NCI-H2029 treated with DMSO at 0.1 percent for 48 hours (cell line): ENCODE data around the gene HRH1.
A peak's percentile ranks its signal among the peaks of the same experiment; 100 is the strongest.
"Not testable (repeated sequence)": the region's sequence is repeated elsewhere in the genome, so short reads cannot be mapped to it uniquely, and the experiment has no call there.

Source experiments
- DNase-seq: peaks from one replicate; lab custom pipeline; 2025; lab: John Stamatoyannopoulos, UW

HRH1 gene

DNA sequence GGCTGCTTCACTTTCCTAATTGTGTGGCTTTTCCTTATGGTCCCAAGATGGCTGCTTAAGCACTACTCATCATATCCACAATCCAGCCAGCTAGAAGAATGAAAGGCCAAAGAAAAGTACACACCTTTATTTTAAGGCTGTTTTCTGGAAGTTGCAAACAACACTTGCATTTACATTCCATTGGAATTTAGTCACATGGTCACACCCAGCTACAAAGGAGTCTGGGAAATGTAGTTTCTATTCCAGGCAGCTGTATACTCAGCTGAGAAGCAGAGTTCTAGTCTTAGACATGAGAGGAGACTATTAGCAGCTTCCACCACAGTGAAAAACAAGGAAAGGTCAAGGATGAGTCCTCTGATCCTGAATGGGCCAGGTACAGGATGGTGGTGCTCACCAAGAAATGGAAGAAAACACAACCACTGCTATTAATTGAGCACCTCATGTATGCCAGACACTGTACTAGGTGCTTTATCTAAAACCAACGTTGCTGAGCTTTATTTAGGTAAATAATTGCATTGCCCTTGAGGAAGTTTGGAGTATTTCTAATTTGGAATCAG is 89.9 kb downstream of the HRH1 start:
- DNase-seq, result no peak

DNA sequence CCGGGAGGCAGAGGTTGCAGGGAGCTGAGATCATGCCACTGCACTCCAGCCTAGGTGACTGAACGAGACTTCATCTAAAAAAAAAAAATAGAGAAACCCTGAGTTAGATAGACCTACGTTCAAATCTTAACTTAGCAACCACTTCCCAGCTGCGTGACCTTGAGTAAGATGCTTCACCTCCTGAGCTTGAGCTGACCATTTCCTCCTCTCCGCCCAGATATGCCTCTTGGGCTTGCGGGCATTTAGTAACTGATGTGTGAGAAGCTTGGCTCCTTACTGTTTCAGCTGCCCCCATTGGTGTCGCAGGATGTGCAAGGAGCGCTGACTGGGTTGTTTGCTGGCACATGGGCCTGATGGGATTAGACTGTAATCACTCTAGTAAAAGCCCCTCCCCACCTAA is 91.0 kb downstream of the HRH1 start:
- no peak for DNase-seq

DNA sequence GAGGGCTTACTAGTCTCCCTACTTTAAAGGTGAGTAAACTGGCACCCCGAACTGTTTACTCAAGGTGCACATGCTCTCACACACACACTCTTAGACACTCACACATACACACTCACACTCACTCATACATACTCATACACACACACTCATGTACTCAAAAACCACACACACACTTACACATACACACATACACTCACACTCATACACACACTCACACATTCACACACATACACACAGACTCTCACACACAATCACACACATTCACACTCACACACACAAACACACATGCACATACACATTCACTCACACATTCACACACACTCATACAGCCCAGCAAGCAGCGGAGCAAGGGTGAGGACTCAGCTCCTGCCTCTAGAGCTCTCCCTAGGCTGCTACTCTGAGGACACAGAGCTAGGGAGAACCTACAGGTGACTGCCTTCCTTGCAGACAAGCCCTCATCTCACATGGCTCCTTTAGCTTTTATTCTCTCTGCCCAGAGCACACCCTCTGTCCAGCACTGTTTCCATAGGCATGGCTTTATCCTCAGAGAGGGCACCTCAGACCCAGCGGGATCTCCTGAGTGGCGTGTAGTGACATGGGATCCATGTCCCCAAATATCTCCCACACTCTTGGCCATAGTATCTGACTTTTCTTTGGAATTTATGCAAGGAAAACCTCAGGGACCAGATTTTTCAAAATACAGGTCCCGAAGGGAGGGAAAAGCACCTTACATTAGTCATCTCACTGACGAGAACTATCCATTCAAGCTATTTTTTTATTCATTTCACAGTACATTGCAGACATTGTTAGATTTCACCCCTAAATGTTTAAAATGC is 91.8 kb downstream of the HRH1 start:
- DNase-seq, result no peak

DNA sequence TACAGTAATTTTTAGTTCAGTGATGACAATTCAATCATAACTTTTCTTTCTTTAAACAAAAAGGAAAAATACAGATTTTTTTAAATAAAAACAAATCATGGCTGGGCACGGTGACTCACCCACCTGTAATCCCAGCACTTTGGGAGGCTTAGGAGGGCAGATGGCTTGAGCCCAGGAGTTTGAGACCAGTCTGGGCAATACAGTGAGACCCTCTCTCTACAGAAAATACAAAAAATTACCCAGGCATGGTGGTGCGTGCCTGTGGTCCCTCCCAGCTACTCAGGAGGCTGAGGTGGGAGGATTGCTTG is 92.3 kb downstream of the HRH1 start:
- no peak for DNase-seq

DNA sequence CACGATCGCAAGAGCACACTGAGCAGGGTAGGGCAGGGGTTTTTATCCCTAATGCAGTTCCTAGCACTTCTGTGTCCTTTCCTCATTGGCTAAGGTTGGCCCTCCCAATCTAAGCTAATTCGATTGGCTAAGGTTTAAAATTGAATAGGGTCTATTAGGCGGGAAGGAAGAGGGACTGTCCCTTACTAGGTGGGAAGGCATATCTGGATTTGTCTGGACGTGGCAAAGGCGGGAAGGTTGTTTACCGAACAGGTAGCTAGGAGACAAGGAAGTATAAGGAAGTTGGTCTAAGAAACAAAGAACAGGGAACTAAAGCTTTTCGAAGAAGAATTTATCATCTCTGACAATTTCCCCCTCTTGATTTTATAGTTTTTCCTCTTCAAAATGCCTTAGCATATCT is 93.1 kb downstream of the HRH1 start:
- DNase-seq, result no peak

DNA sequence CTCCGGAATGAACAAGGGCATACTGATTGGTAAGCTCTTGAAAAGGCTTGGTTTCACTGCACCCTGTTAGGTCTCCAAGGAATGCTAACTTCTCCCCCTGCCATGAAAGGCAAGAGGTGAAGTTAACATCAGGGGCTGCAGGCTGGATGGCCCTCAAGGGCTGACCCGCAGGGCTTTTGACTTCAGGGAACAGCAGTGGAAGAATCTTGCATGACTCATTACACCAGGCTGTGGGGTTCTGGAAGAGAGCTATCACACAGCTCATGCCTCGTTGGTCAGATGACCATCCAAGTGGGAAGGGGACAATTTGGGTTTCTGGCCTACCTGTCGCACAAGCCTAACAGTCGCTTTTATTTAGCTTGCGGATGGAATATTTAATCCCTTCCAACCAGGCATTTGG is 94.3 kb downstream of the HRH1 start:
- no peak for DNase-seq

DNA sequence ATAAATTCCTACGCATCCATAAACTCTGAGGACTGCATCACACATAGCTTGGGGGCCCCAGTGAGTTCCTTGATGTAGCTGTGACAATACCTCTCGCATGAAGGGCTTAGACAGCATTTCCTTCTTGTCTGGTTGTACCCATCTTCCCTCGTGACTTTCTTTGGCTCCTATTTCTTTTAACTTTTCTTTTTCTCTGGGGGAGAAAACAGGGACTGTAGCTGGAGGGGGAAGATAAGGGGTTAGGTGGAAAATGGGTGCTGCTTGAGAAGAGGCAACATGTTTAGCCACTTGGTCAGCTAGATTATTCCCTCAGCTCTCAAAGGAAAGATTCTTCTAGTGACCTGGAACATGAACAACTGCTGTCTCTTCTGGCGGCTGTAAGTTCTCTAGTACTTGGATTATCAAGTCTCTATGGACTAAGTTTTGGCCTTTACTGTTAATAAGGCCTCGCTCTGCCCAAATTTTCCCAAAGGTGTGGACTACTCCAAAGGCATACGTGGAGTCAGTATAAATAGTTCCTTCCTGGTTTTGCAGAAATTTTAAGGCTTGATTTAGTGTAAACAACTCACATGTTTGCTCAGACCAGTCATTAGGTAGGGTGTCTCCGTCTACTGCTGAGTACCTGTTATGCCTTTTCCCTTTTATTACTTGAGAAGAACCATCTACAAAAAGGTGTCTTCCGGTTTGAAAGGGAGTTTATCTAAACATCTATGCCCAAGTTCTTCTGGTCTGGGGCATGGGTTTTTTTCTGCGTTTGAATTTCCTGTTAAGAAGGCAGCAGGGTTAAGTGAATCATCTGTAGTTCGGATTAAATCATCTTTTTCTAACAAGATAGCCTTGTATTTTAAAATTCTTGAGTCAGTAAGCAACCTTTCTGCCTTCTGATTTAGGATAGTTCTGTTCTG is 96.9 kb downstream of the HRH1 start:
- DNase-seq, result no peak

DNA sequence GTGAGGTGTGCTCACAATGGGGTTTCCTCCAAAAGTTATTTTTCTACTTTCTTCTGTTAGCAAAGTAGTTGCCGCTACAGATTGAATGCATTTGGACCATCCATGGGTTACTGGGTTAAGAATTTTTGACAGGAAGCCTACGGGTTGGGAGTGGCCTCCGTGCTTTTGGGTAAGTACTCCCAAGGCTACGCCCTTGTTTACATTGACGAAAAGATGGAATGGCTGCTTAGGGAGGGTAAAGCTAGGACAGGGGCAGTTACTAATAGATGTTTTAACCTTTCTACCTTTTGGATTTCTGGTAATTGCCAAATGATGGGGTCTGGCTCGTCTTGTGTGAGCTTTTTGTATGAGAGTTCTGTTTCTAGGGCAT is 97.5 kb downstream of the HRH1 start:
- no peak for DNase-seq

DNA sequence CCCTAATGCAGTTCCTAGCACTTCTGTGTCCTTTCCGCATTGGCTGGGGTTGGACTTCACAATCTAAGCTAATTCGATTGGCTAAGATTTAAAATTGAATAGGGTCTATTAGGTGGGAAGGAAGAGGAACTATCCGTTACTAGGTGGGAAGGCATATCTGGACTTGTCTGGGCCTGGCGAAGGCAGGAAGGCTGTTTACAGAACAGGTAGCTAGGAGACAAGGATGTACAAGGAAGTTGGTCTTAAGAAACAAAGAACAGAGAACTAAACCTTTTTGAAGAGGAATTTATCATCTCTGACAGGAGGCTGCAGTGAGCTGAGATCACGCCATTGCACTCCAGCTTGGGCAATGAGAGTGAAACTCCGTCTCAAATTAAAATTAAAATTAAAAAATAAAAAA is 100.6 kb downstream of the HRH1 start:
- DNase-seq, result no peak

DNA sequence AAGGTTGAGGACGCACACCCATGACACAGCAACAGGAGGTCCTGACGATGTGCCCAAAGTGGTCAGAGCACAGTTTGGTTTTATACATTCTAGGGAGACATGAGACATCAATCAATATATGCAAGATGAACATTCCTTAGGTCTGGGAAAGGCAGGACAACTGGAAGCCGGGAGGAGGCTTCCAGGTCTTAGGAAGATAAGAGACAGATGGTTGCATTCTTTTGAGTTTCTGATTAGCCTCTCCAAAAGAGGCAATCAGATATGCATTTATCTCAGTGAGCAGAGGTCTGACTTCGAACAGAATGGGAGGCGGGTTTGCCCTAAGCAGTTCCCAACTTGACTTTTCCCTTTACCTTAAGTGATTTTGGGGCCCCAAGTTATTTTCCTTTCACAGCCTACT is 101.2 kb downstream of the HRH1 start:
- DNase-seq, result not testable (repeated sequence)

DNA sequence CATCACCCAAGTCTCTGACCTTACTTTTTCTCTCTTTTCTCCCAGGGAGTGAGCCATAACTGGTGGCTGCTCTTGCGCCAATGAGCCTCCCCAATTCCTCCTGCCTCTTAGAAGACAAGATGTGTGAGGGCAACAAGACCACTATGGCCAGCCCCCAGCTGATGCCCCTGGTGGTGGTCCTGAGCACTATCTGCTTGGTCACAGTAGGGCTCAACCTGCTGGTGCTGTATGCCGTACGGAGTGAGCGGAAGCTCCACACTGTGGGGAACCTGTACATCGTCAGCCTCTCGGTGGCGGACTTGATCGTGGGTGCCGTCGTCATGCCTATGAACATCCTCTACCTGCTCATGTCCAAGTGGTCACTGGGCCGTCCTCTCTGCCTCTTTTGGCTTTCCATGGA is 104.7 kb downstream of the HRH1 start:
- DNase-seq, result no peak

DNA sequence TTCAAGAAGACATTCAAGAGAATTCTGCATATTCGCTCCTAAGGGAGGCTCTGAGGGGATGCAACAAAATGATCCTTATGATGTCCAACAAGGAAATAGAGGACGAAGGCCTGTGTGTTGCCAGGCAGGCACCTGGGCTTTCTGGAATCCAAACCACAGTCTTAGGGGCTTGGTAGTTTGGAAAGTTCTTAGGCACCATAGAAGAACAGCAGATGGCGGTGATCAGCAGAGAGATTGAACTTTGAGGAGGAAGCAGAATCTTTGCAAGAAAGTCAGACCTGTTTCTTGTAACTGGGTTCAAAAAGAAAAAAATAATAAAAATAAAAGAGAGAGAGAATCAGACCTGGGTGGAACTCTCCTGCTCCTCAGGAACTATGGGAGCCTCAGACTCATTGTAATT is 106.2 kb downstream of the HRH1 start:
- DNase-seq, result no peak

DNA sequence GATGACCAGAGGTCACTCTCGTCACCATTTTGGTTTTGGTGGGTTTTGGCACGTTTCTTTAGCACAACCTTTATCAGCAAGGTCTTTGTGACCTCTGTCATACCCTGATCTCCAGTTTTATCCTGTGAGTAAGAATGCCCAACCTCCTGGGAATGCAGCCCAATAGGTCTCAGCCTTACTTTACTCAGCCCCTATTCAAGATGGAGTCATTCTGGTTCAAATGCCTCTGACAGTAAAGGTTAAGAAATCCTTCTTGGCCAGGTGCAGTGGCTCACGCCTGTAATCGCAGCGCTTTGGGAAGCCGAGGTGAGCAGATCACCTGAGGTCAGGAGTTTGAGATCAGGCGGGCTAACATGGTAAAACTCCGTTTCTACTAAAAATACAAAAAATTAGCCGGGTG is 114.7 kb downstream of the HRH1 start:
- no peak for DNase-seq

DNA sequence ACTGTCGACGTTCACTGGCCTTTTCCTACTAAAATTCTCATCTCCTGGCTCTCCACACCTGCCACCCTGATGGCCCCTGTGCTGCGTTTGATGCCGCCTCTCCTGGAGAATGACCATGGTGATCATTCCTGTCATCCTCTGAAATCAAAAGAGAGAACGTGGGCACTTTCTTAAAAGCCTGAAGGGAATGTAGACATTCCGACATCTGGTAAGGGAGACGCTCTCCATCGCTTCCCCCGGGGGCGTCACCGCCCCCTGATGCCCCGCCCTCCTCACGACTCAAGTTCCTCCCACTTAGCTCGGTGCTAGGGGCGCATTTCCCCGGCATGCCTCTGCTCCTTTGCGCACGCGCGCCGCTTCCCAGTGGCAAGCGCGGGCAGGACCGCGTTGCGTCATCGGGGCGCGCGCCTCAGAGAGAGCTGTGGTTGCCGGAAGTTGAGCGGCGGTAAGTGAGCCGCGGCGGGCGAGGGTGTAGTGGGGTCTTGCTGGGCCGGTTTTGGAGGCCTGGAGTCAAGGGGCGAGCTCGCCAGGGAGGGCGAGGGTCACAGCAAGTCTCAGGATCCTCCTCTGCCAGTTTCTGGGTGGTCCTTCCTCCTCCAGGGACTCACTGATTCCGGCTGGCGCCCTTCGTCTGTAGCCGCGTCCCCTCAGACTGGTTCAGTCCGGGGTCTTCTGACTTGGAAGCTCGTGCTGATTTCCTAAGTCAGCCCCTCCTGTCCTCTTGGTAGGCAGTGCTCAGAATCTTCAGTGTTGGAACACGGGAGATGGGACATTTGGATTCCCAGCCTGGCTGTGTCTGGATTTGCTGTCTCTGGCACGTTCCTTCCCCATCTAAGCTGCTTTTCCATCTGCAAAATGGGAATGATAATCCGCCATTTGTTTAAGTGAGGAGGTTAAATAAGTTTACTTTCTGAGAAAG is 118.0 kb downstream of the HRH1 start, which contains the start of gene ATG7:
Gene ATG7, plus strand, starts transcription at position 412 of the 919 bp plus-strand sequence. CDS start 26,299 bp downstream, outside the sequence.
- peak; percentile 87 for DNase-seq

DNA sequence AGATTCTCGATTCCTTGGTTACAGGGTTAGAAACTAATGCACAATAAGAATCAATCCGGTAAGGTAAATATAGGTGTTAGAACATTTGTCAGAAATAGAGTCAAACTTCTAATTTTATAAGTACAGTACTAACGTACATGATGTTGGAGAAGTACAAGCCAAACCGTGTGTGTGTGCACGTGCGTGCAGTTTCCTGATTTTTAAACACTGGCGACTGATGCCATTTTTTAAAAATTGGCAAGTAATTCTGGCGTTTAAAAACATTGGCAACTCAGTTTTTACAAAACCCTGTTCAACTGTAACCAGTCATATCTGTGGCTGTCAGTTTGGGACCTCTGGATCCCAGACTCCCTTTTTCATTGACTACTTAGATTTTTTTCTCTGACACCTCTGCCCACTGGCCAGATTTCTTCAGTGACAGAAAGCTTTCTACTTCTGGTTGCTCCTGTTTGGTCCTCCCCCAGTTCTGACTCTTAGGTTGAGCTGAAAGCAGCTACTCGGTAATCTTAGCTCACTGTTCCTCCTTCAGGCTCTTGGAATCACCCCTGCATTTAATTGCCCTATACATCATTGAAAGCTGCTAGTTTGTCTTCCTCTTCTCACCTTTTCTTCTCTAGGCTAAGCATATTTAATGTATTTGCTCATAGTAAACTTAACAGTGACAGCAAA is 118.7 kb downstream of the HRH1 start:
- DNase-seq, result no peak

DNA sequence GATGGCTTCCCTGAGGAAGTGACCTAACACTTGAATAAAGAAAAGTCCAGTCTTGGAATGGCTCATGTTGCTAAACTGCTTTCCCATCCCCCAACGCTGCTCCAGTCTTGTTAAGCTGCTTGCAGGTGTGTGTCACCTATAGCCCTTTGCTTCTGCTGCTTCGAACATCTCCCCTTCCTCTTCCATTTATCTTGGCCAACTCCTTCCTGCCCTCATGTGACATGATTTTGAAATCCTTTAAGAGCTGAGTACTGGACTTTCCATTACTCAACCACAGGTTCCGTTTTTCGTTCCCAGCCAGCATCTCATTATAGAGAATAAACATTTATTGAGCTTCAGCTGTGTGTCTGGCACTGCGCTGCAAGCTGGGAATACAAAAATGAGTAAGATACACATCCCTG is 119.6 kb downstream of the HRH1 start:
- DNase-seq, result no peak

DNA sequence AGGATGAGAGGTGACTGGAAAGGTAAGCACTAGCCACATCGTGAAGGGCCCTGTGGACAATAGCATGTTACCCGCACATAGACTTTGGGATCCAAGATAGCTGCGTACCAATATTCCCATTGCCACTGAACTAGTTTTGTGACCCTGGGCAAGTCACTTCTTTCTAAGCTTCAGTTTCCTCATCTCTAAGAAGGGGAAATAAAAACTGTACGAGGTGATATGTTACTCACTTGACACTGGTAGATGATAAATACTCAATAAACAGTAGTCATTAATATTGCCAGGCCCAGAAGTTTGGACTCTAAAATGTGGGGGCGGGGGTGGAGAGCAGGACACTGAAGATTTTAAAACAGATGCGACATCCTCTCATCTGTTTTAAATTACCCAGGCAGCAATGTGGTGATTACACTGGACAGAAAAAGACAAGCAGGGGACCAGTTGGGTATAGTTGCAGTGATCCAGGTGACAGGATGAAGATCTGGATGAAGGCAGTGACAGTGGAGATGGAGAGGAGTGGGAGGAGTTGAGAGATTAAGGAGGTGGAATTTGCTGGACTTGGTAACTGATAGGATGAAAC is 120.4 kb downstream of the HRH1 start:
- no peak for DNase-seq

DNA sequence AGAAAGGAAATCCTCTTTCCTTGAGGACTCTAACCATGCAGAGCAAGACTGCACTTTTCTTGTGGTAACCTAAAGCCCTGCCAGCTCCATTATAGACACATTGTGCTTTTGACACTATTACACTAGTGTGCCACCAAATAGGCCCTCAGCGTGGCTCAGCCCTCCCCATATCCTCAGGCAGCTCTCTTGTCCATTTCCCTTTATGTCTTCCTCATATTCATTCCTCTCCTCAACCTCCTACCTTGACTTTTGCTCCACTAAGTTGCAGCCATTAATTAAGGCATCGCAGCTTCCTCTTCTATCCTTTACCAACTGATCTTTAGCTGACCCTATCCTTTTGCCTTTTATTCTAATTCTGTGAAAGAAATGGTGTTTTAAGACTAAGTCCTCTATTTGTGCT is 121.6 kb downstream of the HRH1 start:
- DNase-seq, result no peak

DNA sequence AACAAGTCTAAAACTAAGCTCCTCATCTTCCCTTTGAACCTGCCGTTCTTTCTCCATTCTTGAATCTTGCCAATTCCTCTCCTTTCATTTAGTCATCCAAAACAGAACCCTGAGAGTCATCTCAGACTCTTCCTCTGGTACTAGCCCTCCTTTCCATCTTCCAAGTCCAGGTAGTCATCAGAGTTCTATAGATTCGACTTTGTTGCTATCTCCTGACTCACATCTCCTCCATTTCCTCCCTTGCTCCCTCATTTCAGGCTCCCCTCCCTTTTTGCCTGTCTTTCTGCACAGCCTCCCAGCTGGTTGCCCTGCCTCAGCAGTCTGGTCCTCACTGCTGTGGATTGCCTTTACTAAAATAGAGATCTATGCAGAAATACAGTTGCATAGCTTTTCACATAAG is 122.6 kb downstream of the HRH1 start:
- DNase-seq, result no peak

DNA sequence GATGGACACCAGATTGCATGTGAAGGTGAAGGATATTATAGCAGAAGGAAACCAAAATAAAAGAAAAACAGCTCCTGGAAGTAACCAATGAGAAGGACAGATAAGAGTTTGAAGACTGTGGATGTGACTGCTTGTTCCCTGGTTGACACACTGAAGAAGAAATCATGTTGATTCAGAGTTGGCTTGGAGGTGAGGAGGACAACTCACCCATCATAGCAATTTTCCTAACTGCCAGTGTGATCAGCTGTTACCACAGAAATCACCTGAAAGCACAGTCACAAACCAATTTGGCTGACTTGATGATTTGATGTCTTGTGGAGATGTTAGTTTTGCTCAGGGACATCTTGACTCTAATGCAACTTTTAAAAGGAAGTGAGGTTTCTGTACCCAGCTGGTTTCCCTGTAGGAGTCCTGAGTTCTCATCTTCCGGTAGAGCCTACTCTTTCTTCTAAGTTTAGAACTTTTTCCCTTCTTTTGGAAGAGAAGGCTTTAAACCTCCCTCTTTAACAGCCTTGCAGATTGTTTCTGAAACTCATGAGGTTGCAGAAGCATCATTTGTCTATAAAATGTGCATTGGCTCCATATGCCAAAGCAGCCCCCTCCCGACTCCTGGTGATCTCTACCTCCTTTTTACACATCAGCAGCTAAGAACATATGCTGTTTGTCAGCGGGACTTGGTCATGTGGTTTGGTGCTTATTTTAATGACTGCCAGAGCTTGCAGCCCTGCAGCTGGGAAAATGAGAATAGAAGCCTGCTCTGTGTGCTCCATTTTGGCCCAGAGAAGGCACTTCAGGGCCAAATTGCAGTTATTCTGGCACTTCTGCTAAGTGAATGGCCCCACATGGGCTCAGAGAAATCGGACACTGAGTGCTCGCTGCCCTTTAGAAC is 128.2 kb downstream of the HRH1 start:
- no peak for DNase-seq
